AG04450 (cell line): ENCODE data around the gene ZBTB6. TPM values are rescaled to one million over a fixed set of nuclear protein-coding genes. Genes with fewer than 3 reads are reported as not detected.

Experiments used
- CTCF ChIA-PET: fragments of 300-600, 350-600 bp; formaldehyde crosslinking; extraction: SDS; loops from one replicate; lab custom pipeline; 2022; ENCODE audit warnings: antibody characterized with exemption, inconsistent platforms; lab: Charles Lee
- POLR2A ChIA-PET: fragments of 350-600 bp; formaldehyde crosslinking; extraction: SDS; loops from one replicate; lab custom pipeline; 2021; ENCODE audit warnings: antibody characterized with exemption, inconsistent platforms; lab: Yijun Ruan, JAX
- DNase-seq: peaks from one replicate; pipeline ENCODE4 v3.0.0-alpha.2; 2011; ENCODE audit warnings: low read depth, low spot score
- H3K27ac ChIP-seq: one replicate; pipeline ENCODE4 v1.5.1; 2012; ENCODE audit warnings: low read depth, low read length, control low read depth
- H3K27me3 ChIP-seq: one replicate; pipeline ENCODE4 v1.6.0; 2012; ENCODE audit warnings: low read length; ENCODE audit not compliant: control insufficient read depth, insufficient read depth
- H3K4me3 ChIP-seq: 2 replicates; pipeline ENCODE4 v1.5.1; 2011; ENCODE audit warnings: mild to moderate bottlenecking, low read depth, low read length, control low read depth
- H3K9me3 ChIP-seq: 2 replicates; pipeline ENCODE4 v1.5.1; 2012; ENCODE audit warnings: low read length; ENCODE audit not compliant: control insufficient read depth, insufficient read depth
- CTCF ChIP-seq: IDR thresholded peaks from 2 replicates; pipeline ENCODE4 v1.5.1; 2011; ENCODE audit warnings: low read depth, low read length, control low read depth, inconsistent platforms
- polyA plus RNA-seq: library from polyadenylated mRNA; depleted of rRNA; stranded (reverse); fragments of >200 nt; gene quantifications from 2 replicates; pipeline ENCODE4 v1.2.3, GENCODE V29; 2011

Gene ZBTB6
- polyA plus RNA-seq, 1 experiment: 8.3 TPM

- Histone ChIP-seq H3K9me3 (no peaks in the 10 kb centered on the region; the same call in 1 of the 2 replicates), H3K4me3 (peak overlapping the region; percentile 90), H3K27me3 (no peaks in the 10 kb centered on the region), H3K27ac (peak overlapping the region; percentile 86)
- ChIA-PET POLR2A (interaction anchor here (0.5 to 1.6 kb wide), 5 partner anchors 11 to 80 kb away, joined by 3 to 38 read pairs (median 5); partner anchors contain the start of genes ZBTB26 and ZBTB6), CTCF (interaction anchor here (0.8 to 1.1 kb wide), 3 partner anchors 9 to 284 kb away, joined by 3 to 4 read pairs (median 4); partner anchors contain the start of gene ZBTB26)
- peak; percentile 42 for DNase-seq
- no peak for TF ChIP-seq CTCF
Measured at GRCh38 chr9:122941582-122942234, 28.6 kb upstream of the ZBTB6 start.

- H3K27me3 ChIP-seq: no peaks in the 10 kb centered on the region
- POLR2A ChIA-PET: interaction anchor here (0.5 to 1.6 kb wide), 14 partner anchors 10 to 153 kb away, joined by 3 to 38 read pairs (median 4); partner anchors contain the start of genes PDCL, RC3H2, ZBTB26 and ZBTB6
- CTCF ChIA-PET: interaction anchor here (0.8 to 1.1 kb wide), 3 partner anchors 9 to 284 kb away, joined by 3 to 5 read pairs (median 3); partner anchors contain the start of gene ZBTB26
- DNase-seq: peak; percentile 95
- H3K9me3 ChIP-seq: no peaks in the 10 kb centered on the region; the same call in 1 of the 2 replicates
- peak within 1 kb of the TSS; percentile 86 for H3K27ac ChIP-seq
- H3K4me3 ChIP-seq: peak within 1 kb of the TSS; percentile 90
- no peak for TF ChIP-seq CTCF
Measured at GRCh38 chr9:122940749-122941581, 27.8 kb upstream of the ZBTB6 start, which contains the start of gene RABGAP1. Gene RABGAP1, plus strand, starts transcription at chr9:122941020. Its CDS starts 16,040 bp downstream, at chr9:122957060.

GRCh38 chr9:122940454-122940748, 27.3 kb upstream of the ZBTB6 start:
- CTCF ChIA-PET: interaction anchor here (0.9 kb wide), 1 partner anchor 285 kb away, joined by 5 read pairs; no protein-coding TSS in a partner anchor
- TF ChIP-seq CTCF: no peak
- Histone ChIP-seq H3K27me3 (no peaks in the 10 kb centered on the region), H3K27ac (no peak overlapping the region), H3K4me3 (peak overlapping the region; percentile 47), H3K9me3 (no peaks in the 10 kb centered on the region; the same call in 1 of the 2 replicates)
- no peak for DNase-seq
- POLR2A ChIA-PET: interaction anchor here (0.6 to 1.6 kb wide), 12 partner anchors 9 to 154 kb away, joined by 3 to 38 read pairs (median 5); partner anchors contain the start of genes PDCL, RC3H2, ZBTB26 and ZBTB6

- CTCF ChIA-PET: no interaction called here
- no peak overlapping the region for H3K4me3 ChIP-seq
- TF ChIP-seq CTCF: no peak
- H3K27me3 ChIP-seq: no peaks in the 10 kb centered on the region
- no peak for DNase-seq
- H3K9me3 ChIP-seq: no peaks in the 10 kb centered on the region; the same call in 1 of the 2 replicates
- POLR2A ChIA-PET: interaction anchor here (1.5 kb wide), 1 partner anchor 34 kb away, joined by 8 read pairs; the partner anchor contains the start of gene RC3H2
- H3K27ac ChIP-seq: no peak overlapping the region
Measured at GRCh38 chr9:122939601-122940000, 26.5 kb upstream of the ZBTB6 start.
